Measurements from ENCODE around the gene CIAO3.
"Not testable (repeated sequence)": the region's sequence is repeated elsewhere in the genome, so short reads cannot be mapped to it uniquely, and the experiment has no call there.

Gene CIAO3

DNA sequence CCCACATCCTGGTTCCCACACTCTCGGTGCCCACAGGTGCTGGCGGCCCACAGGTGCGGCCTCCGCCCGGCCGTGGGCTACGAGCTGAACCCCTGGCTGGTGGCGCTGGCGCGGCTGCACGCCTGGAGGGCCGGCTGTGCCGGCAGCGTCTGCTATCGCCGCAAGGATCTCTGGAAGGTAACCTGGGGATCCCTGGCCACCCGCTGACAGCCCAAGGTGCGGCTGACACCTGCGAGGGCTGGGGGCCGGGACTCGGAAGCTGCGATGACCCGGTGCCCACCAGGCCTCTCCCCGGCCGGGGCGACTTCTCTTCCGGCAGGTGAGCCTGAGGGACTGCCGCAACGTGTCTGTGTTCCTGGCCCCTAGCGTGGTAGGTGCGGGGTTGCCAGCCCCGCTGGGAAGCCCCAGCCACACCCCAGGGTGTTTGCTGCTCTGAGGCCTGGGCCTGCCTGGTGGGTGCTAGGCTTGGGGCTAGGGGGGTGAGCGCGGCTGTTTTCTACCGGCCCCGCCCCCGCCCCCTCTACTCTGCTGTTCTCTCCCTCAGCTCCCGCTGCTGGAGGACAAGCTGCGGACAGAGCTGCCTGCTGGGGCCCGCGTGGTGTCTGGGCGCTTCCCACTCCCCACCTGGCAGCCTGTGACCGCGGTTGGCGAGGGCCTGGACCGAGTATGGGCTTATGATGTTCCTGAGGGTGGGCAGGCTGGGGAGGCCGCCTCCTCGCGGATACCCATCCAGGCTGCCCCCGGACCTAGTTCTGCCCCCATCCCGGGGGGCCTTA, 18.8 kb downstream of the CIAO3 start:
- no peak for DNase-seq

DNA sequence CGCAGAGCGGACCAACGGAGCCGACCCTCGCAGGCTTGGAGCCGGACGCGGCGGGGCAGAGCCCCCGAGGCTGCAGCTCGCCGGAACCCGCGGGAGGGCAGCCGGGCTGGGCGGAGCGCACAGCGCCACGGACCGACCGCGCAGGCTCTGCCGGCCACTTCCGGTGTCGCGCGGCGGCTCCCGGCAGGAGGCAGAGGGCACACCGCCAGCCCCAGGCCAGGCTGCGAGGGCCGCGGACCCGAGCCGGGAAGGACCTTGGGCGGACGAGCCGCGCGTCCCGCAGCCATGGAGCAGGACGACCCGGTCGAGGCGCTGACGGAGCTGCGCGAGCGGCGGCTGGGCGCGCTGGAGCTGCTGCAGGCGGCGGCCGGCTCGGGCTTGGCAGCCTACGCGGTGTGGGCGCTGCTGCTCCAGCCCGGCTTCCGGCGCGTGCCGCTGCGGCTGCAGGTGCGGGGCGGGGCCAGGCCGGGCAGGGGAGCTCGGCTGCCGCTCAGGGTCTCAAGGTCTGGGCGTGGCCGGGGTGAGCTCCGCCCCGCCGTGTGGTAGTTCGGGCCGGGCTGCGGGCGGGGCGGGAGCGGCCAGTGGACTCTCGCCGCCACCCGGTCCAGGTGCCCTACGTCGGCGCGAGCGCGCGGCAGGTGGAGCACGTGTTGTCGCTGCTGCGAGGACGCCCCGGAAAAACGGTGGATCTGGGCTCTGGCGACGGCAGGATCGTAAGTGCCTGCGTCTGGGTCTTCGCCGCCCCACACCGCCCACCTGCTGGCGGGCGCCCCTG, 19.6 kb downstream of the CIAO3 start, which contains the start of gene ANTKMT:
ANTKMT (plus strand) TSS at position 157 of the 775 bp plus-strand sequence; CDS start at position 286, 129 bp downstream.
- DNase-seq = peak; percentile 30

DNA sequence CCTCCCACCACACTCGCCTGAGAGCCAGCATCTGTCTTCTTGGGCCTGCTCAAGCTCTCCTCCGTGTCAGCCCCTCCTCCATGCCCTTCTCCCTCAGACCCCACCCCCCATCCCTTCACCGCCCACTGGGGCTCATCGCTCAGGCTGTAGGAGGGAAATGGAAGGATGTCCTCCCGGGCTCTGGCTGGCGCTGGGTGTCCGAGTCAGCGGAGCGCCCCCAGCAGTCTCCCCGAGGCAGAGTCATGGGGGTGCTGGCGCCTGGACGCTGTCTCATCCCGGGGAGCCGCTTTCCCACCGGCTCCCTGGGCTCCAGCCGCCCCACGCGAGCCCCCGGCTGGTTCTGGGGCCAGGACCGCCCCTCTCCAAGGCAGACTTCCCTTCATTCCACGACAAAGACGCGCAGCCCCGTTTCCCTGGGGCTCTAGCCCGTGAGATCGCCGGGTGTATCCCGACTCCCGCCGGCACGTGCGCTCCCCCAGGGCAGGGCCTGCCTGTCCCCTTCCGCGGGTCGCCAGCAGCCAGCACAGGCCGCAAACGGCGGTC, 20.3 kb downstream of the CIAO3 start:
- no peak for DNase-seq

DNA sequence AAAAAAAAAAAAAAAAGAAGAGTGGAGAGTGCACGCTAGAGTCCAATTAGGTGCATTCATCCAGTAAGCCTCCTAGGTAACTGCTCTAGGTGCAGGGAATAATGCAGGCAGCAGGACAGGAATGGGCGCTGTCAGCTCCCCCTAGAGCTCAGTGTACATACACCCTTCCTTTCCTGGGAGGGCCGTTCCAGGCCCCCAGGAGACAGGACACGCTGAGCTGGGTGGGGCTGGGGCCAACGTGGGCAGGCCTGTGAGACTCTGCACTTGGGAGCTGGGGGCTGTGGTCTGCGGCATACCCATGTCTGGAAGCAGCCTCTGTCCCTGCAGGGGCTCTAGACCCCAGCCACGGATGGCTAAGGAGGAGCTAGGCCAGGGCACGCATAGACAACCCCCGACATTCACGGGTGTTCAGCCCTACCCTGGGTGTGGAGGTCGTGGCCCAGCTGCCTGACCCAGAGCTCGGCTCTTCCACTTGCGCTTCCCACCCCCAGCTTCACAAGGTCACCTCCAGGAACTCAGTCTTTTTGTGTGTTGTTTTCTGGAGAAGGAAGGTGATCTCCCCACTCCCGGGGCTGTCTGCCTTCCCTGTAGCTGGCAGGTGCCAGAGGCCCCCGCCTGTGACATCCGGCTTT, 20.9 kb downstream of the CIAO3 start:
- no peak for DNase-seq

GRCh38 chr16:718922-719321, 21.9 kb downstream of the CIAO3 start:
- DNase-seq = no peak

GRCh38 chr16:718389-718788, 22.4 kb downstream of the CIAO3 start:
- DNase-seq = no peak

DNA sequence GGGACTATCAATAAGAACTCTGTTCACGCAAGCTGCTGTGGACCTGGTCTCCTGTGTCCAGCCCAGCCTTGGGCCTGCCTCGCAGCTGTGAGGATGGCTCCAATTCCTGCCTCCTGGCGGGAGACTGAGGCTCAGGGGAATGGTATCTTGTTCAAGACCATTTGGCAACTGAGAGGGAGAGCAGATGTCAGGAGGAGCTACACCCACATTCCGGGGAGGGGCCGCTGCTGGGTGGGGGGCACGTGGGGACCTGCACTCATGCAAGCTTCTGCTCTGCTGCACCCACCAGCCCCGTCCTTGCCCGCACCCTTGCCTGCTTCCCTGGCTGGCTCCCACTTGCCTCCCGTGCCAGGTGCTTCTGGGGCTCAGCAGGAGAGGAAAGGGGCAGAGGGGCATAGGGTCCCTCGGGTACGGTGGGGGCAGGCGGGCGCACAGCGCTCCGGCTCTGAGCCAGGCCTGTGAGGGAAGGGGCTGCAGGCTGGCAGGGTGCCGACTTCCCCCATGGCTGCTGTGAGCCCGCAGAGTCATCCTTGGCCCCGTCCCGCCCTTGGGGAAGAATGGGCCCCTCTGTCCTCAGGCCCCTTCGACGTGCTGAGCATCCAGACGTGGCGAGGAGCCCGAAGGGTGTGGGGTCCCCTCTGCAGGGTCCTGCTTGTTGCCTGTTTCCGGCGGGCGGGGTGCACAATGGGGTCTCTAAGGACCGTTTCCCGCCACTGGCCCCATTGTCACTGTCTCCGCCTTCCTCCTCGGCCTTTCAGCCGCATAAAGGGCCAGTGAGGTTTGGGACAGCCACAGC, 23.1 kb downstream of the CIAO3 start:
- no peak for DNase-seq

DNA sequence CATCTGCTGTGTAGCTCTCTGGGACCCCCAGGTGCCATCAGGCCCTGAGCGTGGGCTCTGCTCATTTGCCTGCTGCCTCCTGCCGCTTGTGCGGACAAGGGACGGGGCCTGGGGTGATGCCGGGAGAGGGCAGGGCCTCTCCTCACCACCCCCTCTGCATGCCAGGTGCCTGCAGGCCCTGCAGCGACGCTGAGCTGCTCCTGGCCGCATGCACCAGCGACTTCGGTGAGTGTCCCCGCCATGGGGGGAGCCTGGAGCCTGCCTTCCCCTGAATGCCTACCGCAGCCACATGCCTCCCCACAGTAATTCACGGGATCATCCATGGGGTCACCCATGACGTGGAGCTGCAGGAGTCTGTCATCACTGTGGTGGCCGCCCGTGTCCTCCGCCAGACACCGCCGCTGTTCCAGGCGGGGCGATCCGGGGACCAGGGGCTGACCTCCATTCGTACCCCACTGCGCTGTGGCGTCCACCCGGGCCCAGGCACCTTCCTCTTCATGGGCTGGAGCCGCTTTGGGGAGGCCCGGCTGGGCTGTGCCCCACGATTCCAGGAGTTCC, 23.9 kb downstream of the CIAO3 start:
- no peak for DNase-seq

- no peak for DNase-seq
Measured at GRCh38 chr16:716200-716568, 24.6 kb downstream of the CIAO3 start.

GRCh38 chr16:715477-716199, 25.2 kb downstream of the CIAO3 start:
- no peak for DNase-seq

DNA sequence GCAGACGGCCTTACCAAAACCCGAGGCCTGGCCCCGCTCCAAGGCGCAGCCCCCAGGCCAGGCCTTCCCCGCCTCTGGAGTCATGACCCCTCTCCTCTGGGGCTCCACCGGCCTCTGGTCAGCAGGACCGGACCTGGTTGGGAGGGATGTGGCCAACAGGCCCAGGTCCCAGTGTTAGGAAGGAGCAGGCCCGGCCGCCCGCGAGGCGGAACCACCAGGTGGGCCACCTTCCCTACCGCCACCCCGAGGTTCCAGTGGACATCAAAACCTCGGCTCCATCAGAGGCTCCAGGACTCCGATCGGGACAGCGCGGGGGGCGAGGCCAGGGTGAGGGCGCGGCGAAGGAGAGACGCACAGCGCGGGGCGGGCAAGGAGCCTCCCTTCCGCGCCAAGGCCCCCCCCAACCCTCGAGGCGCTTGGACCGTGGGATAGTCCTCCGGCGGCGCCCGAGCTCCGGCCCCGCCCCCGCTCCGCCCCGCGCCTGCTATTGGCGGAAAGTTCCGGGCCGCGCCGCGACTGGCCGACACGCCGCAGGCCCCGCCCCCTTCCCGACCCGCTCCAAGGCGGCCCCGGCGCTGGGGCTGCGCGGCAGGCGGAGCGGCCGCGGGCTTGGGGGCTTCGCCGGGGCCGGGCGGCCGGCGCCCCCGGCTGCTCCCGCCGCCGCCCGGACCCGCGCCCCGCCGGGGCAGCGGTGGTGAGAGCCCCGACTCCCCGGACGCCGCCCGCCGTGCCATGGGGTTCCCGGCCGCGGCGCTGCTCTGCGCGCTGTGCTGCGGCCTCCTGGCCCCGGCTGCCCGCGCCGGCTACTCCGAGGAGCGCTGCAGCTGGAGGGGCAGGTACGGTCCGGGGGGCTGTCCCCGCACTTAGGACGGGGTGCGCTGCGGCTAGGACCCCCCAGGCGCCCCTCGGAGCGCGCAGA, 26.0 kb downstream of the CIAO3 start, which contains the start of gene METRN:
METRN (plus strand) TSS at position 561 of the 919 bp plus-strand sequence; CDS start at position 733, 172 bp downstream.
- DNase-seq = no peak

GRCh38 chr16:714079-714478, 26.7 kb downstream of the CIAO3 start:
- no peak for DNase-seq

DNA sequence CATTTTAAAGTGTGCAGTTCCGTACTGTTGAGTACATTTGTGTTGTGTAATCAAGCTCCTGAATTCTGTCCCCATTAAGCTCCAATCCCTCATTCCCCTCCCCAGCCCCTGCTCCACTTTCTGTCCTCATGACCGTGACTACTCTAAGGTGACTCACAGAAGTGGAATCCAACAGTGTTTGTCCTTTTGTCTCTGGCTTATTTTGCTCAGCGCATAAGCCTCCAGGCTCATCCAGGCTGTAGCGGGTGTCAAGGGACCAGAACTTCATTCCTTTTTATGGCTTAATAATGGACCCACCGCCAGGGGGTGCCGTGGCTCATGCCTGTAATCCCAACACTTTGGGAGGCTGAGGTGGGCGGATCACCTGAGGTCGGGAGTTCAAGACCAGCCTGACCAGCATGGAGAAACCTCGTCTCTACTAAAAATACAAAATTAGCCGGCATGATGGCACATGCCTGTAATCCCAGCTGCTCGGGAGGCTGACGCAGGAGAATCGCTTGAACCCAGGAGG, 28.0 kb downstream of the CIAO3 start:
- DNase-seq = not testable (repeated sequence)

DNA sequence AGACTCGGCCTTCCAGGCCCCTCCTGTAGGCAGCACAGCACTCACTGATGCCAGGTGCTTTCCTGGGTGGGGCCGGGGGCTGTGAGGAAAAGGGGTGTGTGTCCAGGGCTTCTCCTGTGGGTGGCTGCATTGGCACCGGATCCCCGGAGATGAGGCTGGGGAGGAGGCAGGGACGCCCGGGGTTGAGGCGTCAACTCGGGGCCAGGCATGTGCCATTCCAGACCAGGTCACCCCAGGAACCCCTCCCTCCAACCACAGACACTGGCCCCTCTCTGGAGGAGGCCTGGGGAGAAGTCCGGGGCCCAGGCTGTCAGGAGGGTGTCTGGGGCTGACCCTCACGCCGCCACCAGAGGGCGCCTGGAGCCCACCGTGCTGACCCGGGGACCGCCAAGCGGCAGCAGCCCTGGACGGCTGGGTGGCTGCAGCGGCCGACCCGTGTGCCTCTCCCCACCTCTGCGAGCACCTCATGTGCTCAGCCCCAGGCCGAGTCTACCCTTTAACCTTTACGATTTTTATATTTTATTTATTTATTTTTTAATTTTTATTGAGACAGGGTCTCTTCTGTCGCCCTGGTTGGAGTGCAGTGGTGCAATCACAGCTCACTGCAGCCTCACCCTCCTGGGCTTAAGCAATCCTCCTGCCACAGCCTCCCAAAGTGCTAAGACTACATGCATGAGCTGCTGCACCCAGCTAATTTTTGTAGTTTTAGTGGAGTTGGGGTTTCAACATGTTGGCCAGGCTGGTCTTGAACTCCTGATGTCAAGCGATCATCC, 29.1 kb downstream of the CIAO3 start:
- DNase-seq = no peak

- DNase-seq = no peak
Measured at GRCh38 chr16:711084-711483, 29.7 kb downstream of the CIAO3 start.

GRCh38 chr16:710500-711075, 30.2 kb downstream of the CIAO3 start:
- no peak for DNase-seq

DNA sequence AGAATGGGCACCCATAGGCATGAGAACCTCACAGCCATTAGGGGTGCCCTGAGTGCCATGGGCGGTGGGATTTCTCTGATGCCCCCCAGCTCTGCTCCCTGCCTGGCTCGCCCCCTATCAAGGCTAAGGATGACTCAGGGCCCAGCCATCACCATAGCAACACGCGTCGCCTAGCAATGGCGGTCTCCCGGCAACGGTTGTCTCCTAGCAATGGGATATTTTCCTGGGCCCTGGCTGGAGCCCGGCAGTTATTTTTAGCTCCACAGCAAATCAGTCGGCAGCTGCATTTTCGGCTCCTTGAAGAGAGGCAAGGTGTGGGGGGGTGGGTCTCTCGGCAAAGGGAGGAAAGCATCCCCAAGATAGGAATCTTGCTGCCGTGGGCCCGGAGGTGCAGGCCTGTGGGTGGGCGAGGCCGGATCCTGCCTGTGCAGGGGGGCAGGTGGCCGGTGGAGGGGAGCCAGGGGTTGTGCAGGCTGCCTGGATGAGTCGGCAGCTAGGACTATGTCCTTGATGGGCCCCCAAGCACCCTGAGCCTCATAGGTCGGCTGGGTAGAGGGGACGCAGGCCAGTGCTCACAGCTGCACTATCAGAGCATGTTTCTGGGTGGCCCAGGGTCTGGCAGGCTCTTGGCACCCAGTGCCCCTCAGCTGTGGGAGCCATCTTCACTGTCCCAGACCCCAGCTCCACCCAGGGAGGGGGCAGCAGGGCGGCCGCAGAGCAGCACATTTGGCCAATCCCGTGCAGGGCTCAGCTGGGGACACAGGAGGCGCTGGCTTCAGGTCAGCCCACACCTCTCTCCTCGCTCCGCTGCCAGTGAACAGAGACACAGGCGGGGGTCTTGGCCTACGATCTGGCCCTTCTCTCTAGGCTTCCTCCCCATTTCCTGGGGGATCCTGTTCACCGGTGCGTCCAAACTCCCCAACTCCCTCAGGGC, 31.0 kb downstream of the CIAO3 start:
- no peak for DNase-seq

DNA sequence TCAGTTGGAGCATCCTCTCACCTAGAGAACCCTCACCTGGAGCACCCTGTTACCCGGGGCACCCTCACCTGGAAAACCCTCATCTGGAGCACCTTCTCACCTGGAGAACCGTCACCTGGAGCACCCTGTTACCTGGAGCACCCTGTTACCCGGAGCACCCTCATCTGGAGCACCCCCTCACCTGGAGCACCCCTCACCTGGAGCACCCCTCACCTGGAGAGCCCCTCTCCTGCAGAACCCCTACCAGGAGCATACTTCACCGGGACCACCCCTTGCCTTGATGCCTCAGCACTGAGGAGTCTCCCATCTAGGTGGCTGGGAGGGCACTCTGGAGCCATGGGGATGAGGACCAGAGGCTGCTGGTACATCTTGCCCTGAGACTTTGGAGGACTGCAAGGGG, 31.8 kb downstream of the CIAO3 start:
- DNase-seq = no peak

Data from NCI-H2029 treated with DMSO at 0.1 percent for 48 hours (cell line).